ENCODE results near the gene FAR2. TPM values are rescaled to one million over a fixed set of nuclear protein-coding genes. Genes with fewer than 3 reads are reported as not detected.

The FAR2 gene
- 4.7 and 22.5 TPM in 2 replicates for total RNA-seq (ENCODE audit: low replicate concordance)

DNA sequence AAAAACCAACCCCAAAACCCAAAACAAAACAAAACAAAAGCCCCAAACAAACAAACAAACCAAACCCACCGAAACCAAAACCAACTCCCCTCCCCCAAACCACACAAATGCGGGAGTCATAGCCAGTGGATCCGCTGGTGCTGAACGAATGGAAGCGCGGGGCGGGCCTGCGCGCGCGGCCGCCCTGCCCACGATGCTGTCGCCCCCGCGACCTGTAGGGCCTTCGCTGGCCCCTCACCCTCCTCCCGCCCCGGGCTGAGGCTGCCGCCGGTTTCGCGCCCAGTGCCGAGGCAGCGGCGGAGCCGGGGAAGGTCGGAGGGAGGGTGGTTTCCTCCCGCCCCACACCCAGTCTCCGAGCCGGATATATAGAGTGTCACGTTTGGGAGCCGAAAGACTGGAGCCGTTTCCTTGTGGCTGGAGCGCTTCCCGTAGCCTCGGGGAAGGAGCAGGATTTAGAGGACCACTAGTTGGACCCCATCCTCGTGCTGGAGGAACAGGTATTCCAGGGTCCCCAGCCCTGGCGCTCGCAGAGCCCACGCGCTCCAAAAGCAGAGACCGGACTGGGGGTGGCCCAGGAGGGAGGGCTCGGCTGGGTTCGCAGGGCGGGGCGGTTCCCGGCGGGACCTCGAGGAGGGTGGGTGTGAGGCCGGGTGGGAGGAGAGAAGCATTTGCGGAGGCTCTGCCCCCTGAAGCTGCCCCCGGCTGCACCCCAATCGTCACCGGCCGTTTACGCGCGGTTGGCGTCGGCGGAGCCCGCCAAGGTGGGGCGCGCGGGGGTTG, at the start of gene FAR2:
Gene FAR2 (plus strand): TSS at position 368 of the 780 bp plus-strand sequence. CDS start 121,172 bp downstream, outside the sequence.
- peak within 1 kb of the TSS; percentile 79 for H3K4me3 ChIP-seq (ENCODE audit: low read depth, low read length)
- no peak for TF ChIP-seq CTCF (IDR thresholded peaks at IDR 0.05; ENCODE audit: insufficient read depth, low read length)
- DNase-seq (ENCODE audit: low read depth): peak; percentile 35

DNA sequence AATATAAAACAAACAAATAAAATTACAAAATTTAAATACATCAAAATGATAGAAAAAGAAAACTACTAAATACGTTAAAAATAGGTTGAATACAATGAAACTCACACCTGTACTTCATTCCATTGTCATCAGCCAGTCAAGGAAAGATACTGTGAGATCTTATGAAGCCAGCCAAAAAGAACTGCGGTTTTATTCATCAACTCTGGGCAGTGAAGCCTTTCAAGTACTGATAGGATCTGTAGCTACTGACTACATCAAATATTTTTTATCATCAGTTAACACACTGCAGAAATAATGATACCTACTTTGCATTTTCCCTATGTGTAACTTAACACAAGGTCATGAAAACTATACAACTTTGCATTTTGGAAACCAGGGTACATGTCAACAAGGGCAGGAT, 46.3 kb upstream of the FAR2 start:
- no peak for TF ChIP-seq CTCF (IDR thresholded peaks at IDR 0.05; ENCODE audit: insufficient read depth, low read length)
- H3K4me3 ChIP-seq (ENCODE audit: low read depth, low read length): no peak overlapping the region
- DNase-seq (ENCODE audit: low read depth): no peak

- TF ChIP-seq CTCF (IDR thresholded peaks at IDR 0.05; ENCODE audit: insufficient read depth, low read length): no peak
- no peak overlapping the region for H3K4me3 ChIP-seq (ENCODE audit: low read depth, low read length)
- no peak for DNase-seq (ENCODE audit: low read depth)
Measured at GRCh38 chr12:29103539-29103974, 45.5 kb upstream of the FAR2 start.

GRCh38 chr12:29104516-29104915, 44.6 kb upstream of the FAR2 start:
- H3K4me3 ChIP-seq (ENCODE audit: low read depth, low read length): no peak overlapping the region
- DNase-seq (ENCODE audit: low read depth): no peak
- TF ChIP-seq CTCF (IDR thresholded peaks at IDR 0.05; ENCODE audit: insufficient read depth, low read length): no peak

GRCh38 chr12:29110506-29111442, 38.3 kb upstream of the FAR2 start:
- TF ChIP-seq CTCF (IDR thresholded peaks at IDR 0.05; ENCODE audit: insufficient read depth, low read length): no peak
- no peak overlapping the region for H3K4me3 ChIP-seq (ENCODE audit: low read depth, low read length)
- DNase-seq (ENCODE audit: low read depth): no peak

DNA sequence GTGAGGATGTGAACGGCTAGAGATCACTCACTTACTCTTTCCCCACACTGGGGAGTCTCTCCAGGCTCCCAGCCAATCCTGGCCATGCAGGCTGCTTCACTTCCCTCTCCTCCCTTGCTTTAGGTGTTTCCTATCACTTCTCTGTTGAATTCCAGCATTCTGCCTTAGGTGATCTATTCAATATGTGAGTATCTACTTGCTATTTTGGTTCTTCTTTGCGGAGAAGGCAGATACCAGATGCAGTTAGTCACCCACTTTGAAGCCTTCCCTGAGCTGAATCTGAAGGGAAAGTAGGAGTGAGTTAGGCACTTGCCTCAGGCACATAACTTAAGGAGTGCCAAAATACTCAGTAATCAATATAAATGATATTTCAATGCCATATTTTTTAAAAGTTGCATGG, 36.0 kb upstream of the FAR2 start:
- TF ChIP-seq CTCF (IDR thresholded peaks at IDR 0.05; ENCODE audit: insufficient read depth, low read length): no peak
- peak; percentile 2 for DNase-seq (ENCODE audit: low read depth)
- no peak overlapping the region for H3K4me3 ChIP-seq (ENCODE audit: low read depth, low read length)
